Lung microvascular endothelial cell (primary cell): Measurements from ENCODE around the gene HTR4. TPM values are rescaled to one million over a fixed set of nuclear protein-coding genes. Genes with fewer than 3 reads are reported as not detected.

ENCODE experiments used
- DNase-seq, 2 donors: peaks; one replicate each; pipeline versions ENCODE4 v3.0.0 to v3.0.0-alpha.2; 2010; ENCODE audit warnings: low read depth in 2 of 2
- total RNA-seq: library from RNA; depleted of rRNA; stranded (reverse); fragments of >200 nt; gene quantifications from 2 replicates; pipeline ENCODE4 v1.2.1, GENCODE V29; 2014

HTR4 gene
- total RNA-seq, 1 donor from 2014 or later, result not detected

DNA sequence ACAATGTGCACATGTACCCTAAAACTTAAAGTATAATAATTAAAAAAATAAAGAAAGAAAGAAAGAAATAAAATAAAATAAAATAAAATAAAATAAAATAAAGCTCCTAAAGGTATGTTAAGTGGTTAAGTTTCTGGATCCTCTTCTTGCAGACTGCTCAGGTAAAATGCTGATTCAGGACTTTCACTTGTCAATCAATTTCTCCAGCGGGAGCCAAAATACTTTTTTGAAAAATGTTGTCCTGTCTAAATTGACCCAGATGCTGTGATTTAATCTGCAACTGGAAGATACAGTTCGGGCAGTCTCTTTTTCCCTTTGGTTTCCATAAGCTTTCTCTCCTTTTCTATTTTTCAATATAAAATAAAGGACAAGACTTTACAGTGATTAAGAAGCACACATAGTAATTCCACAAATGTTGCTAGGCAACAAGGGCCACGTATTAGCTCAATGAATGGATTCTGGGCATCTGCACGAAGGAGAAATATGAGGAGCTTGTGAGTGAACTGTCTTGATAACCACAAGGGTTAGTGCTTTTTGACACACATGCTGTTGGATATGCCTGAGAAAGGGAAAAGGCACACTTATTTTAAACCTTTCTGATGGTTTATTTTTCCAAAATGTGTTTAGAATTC, 38.6 kb downstream of the HTR4 start:
- no peak for DNase-seq

DNA sequence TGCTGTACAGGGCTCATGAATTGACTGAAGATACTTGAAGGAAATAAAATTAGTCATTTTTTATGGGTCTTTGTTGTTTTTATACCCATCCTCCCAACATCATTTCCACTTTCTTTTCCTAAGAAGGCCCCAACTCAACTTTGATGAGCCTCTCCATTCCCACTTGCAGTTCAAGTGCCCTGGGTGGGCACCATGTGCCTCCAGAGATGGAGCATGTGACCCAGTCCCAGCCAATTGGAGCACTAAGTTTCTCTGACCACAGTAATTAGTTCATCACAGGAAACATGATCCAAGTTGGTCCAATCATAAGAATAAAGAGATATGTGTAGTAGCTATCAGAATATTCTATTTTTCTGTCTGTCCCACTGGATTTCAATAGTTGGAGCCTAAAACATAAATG, 46.9 kb downstream of the HTR4 start:
- DNase-seq, result no peak

DNA sequence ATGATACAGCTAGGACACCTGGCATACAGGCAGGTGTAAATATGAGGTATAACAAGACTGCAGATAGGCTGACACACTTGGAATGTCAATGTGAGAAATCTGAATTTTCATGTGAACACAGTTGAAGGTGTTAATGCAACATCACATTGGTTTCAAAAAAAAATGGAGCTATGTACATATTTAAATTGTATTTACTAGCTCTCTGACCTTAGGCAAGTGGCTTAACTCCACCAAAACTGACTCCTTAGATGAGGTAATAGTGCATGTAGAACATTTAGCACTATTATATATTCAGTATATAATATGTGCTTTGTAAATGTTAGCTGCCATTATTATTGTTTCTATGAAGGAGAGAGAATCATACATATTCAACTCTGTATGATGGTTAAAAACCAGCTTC, 48.0 kb downstream of the HTR4 start:
- no peak for DNase-seq

- no peak for DNase-seq
Observed at GRCh38 chr5:148599187-148599586, 55.1 kb downstream of the HTR4 start.

DNA sequence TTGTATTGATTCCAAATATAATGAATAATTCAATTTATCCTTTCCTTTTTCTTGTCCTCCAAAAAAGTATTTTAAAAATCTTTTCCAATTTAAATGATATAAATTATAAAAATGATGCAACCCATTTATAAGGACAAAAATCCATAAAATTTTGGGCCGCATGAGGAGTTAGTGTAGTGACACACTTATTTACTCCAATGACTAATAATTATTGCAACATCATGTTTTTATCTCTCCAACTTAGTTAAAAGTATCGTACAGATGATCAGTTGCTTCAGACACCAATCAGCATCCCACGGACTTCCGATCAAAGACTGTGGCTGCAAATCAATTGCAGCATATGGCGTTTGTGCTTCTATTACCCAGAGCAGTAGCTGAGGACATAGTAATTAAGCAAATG, 58.6 kb downstream of the HTR4 start:
- no peak for DNase-seq

DNA sequence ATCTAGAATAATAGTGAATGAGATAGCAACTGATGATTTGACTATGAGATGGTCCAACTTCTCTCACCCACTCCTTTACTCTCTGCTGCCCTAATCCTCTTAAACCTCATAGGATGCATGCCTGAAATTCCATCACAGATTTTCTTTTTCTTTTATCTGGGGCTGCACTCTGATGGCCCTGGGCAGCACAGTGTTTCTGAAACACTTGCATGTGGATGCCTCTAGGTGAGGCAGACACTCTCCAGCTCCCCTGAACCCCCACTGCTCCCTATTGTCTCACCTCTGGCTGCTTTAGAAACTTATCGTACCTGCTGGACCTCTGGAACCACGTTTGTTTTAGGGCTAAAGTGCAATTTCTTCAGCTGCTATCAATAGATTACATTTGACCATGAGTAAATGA, 67.5 kb downstream of the HTR4 start:
- DNase-seq, result no peak

GRCh38 chr5:148585988-148586387, 68.3 kb downstream of the HTR4 start:
- no peak for DNase-seq

DNA sequence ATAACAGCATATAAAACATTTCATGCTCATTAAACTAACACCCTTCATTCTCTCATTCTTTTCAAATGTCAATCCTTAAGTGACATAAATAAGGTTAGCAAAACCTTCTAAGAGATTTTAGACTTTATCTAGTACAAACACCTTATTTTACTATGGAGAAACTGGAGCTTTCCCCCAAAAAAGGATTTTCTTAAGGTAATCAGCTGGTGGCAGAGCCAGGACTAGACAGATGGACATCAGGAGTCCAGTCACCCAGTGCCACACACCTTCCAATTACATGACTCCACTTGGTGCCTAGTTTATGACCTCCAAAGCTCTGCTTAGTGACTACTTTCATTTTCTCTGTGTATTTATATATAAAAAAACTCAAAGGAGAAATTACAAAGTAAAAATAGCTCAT, 70.2 kb downstream of the HTR4 start:
- no peak for DNase-seq

DNA sequence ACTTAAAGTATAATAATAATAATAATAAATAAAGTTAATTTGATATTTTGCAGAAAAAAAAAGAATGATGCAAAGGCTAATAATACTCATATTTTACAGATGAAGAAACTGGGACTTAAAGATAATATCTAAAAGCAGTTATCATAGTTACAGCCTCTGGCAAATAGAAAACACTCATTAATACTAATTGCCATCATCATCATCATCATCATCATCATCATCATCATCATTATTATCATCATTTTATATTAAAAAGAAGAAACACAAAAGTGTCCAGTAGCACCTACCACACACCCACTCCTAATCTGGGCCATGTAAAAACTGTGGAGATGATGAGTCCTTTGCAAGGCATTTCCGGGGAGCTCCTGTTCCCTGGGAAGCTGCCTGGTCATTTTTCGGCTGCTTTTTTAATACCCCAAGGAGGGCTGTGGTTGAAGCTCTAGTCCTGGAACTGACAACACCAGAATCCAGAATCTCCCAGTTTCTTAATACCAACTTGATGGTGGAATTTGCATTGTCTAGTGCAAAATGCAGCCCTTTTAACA, 70.8 kb downstream of the HTR4 start:
- no peak for DNase-seq

- DNase-seq, result no peak
Observed at GRCh38 chr5:148574167-148574566, 80.2 kb downstream of the HTR4 start.

GRCh38 chr5:148573374-148573773, 81.0 kb downstream of the HTR4 start:
- DNase-seq, result no peak

DNA sequence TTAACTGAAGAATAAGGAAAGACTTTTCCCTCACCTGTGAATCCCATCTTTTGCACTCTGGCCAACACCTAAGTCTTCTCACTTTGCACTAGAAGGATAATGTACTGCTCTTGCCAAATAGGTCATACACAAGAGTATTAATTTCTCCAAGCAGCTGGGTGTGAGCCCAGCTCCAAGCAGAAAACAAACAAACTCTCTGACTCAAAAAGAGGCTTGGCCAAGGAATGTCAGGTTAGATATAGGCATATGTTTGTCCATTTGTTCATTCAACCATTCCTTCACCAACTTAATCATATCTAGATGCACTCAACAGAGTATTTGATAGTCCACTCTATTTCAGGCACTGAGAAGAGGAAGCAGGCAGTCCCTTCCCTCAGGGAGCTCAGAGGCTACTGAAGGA, 84.4 kb downstream of the HTR4 start:
- no peak for DNase-seq

- DNase-seq, result no peak
Observed at GRCh38 chr5:148565148-148565547, 89.2 kb downstream of the HTR4 start.

DNA sequence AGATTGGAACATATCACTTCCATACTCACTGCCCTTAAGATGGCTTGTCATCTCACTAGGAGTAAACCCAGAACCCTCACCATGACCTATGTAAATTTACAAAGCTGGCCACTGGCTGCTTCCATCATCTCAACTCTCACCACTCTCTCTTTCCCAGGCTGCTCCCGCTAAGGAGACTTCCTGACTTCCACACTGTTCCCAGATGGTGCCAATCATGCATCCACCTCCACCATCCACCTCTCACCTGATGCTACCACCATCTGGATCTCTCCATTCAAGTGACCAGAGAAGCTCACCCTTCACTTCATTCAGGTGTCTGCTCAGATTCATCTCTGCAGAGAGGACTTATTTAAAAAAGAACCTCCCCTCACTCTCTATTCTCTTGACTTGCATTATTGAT, 91.3 kb downstream of the HTR4 start:
- no peak for DNase-seq

DNA sequence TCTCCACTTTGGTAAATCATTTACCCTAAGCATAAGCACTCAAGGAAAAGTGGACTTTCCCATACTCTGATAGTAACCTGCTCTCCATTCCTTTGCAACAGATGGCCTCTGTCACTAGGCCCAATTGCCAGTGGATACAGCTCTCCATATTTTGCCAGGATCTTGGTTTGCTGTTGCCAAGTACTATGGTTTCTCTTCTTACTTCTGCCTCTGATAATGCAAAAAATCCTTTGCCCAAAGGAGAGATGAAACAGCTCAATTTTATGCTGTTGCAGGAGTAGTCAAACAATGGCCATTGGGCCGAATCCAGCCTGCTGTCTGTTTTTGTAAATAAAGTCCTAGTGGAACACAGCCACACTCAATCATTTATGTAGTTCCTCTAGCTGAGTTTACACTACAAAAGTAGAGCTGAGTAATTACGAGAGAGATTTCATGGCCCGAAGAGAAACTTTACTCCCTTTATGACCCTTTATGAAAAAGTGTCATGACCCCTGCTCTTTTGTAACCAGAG, 92.5 kb downstream of the HTR4 start:
- no peak for DNase-seq

GRCh38 chr5:148559461-148559860, 94.9 kb downstream of the HTR4 start:
- DNase-seq, result peak; percentile 10 to 23

- DNase-seq, result no peak
Observed at GRCh38 chr5:148558892-148559291, 95.4 kb downstream of the HTR4 start.

GRCh38 chr5:148556835-148557234, 97.5 kb downstream of the HTR4 start:
- no peak for DNase-seq

DNA sequence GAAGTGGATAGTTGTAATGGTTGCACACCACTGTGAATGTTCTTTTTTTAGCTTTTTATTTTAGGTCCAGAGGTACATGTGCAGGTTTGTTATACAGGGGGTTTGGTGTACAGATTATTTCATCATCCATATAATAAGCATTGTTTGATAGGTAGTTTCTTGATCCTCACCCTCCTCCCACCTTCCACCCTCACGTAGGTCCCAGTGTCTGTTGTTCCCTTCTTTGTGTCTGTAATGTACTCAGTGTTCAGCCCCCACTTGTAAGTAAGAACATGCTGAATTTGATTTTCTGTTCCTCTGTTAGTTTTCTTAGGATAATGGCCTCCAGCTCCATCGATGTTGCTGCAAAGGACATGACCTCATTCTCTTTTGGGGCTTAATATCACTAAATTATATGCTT, 99.7 kb downstream of the HTR4 start:
- DNase-seq, result no peak

- DNase-seq, result no peak
Observed at GRCh38 chr5:148543727-148544126, 110.6 kb downstream of the HTR4 start.

GRCh38 chr5:148542812-148543211, 111.5 kb downstream of the HTR4 start:
- DNase-seq, result peak in 1 of 2 donors; percentile 35

DNA sequence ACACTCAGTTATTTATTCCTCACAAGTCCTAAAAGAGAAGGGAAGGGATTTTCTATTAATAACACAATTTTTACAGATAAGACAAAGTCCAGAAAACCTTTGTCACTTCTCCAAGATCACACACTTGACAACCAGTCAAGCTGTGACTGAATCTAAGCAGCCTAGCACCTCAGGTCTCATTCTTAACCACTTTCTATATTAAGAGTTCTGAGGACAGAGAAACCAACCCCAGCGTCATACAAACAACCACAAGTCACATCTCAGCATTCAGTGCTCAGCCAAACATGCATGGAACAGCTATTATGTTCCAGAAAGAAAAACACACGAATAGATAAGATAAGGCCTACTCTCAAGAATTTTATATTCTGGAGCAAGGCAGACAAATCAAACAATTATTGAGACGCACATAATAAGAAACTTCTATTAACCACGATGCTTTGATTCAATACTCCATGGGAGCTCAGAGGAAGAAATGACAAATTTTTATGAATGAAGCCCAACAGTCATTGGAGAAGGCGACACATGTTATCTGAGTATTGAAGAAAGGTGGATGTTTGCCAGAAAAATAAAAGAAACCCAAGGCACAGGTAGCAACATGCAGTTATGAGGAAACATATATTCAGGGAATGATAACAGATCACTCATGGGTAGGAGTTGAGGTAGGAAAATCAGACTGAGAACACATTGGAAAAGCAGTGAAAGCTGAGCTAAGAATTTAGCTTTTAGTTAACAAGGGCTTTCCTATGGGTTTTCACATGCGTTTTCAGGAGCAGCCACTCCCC, 113.1 kb downstream of the HTR4 start:
- no peak for DNase-seq

DNA sequence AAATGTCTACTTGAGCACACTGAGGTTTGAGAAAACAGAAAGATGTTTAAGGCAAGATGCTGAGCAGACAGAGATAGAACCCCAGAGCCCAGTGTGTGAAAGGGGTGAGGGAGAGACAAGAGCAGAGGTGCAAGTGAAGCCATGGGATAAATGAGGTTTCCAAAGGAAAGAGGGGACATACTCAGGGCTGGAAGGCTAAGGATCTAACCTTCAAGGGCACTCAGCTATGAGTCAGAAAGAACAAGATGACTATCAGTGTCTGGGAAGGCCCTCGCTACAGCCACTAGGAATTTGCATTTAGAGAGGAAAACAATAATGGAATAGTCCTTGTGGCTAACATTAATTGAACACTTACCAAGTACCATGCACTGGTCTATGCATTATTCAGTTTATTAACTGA, 113.7 kb downstream of the HTR4 start:
- DNase-seq, result peak in 1 of 2 donors; percentile 4
